GM12801 (cell line): ENCODE results near the gene SLC36A1.

Experiments
- TF ChIP-seq, protein P1 (sequence below): IDR thresholded peaks from one replicate; pipeline ENCODE4 v1.5.1; 2011; ENCODE audit warnings: control low read depth; ENCODE audit not compliant: insufficient read length; ENCODE audit errors: extremely low read depth

The SLC36A1 gene

DNA sequence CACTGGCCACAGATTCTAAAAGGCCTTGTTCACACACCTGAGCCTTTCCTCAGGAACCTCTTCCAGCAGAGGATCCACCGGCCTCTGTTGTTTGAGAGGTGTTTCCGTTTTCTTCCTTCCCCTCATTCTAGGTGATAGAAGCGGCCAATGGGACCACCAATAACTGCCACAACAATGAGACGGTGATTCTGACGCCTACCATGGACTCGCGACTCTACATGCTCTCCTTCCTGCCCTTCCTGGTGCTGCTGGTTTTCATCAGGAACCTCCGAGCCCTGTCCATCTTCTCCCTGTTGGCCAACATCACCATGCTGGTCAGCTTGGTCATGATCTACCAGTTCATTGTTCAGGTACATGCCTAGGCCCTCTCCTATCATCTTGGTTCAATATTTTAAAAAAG, 20.2 kb downstream of the SLC36A1 start:
- TF ChIP-seq, protein P1, sequence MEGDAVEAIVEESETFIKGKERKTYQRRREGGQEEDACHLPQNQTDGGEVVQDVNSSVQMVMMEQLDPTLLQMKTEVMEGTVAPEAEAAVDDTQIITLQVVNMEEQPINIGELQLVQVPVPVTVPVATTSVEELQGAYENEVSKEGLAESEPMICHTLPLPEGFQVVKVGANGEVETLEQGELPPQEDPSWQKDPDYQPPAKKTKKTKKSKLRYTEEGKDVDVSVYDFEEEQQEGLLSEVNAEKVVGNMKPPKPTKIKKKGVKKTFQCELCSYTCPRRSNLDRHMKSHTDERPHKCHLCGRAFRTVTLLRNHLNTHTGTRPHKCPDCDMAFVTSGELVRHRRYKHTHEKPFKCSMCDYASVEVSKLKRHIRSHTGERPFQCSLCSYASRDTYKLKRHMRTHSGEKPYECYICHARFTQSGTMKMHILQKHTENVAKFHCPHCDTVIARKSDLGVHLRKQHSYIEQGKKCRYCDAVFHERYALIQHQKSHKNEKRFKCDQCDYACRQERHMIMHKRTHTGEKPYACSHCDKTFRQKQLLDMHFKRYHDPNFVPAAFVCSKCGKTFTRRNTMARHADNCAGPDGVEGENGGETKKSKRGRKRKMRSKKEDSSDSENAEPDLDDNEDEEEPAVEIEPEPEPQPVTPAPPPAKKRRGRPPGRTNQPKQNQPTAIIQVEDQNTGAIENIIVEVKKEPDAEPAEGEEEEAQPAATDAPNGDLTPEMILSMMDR, result no peak

DNA sequence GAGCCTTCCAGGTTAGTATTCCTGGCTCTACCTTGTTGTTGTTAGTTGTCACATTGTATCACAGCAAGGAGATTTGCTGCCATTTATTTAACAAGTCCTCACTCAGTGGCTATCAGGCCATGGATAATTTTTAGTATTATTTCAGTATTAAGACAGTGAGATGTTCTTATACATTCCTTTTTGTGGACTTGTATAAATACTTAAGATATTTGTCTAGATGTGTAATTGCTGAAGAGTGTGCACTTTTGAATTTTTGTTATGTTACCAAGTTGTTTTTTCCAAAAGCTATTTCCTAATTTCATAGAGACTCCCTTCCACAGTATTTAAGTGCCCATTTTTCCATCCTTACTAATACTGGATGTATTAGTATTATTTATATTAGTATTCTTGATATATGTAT, 22.0 kb downstream of the SLC36A1 start:
- TF ChIP-seq, protein P1, result no peak

- TF ChIP-seq, protein P1, result no peak
Observed at GRCh38 chr5:151469992-151470391, 22.6 kb downstream of the SLC36A1 start.

- TF ChIP-seq, protein P1, result no peak
Observed at GRCh38 chr5:151470439-151470838, 23.0 kb downstream of the SLC36A1 start.

GRCh38 chr5:151471276-151471675, 23.9 kb downstream of the SLC36A1 start:
- TF ChIP-seq, protein P1, result no peak

DNA sequence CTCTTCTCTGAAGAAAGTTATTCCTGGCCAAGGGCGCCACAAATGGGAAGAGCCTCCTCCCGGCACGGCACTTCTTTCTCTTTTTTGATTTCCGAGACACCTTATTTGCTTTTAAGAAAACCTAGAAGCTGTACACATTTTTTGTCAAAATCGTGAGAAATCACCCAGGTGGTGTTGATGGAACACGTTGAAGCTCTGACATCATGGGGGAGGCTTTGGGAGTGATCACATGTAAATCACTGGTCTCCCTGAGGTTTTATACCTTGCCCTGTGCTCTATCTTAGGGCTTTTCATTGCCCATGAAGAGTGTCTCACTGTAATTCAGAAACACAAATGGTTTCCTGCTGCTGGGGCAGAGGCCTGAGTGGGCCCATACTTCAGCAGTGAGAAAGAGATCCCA, 27.4 kb downstream of the SLC36A1 start:
- TF ChIP-seq, protein P1, result no peak

DNA sequence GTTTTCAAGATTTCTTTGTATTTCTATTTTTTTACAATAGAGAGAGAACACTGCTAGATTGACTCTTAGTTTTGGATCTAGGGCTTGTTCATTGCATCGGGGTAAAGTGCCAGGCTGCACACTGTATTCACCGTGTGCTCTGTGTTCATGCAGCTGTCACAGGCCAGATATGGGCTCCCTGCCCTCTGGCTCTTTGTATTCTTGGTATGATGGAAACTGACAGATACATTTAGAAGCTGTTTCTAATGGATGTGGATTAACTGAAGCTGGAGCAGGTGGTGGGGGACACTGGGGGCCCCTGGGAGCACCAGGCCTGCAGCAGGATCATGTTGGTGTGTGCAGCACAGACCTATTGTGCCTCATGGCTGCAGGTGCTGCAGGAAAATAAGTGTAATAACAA, 28.0 kb downstream of the SLC36A1 start:
- TF ChIP-seq, protein P1, result no peak

GRCh38 chr5:151476016-151476415, 28.6 kb downstream of the SLC36A1 start:
- TF ChIP-seq, protein P1, result no peak
